Stimulated activated CD4-positive, alpha-beta T cell treated with anti-CD3 and anti-CD28 coated beads, Interleukin-4, amount 100 ng/mL, for 24 hours (primary cell): ENCODE measurements around the gene CYTH1.

ENCODE experiments used
- DNase-seq: peaks from one replicate; pipeline ENCODE4 v3.0.0-alpha.2; 2020

Gene CYTH1

GRCh38 chr17:78641666-78642065, 140.4 kb downstream of the CYTH1 start:
- no peak for DNase-seq

- no peak for DNase-seq
Observed at GRCh38 chr17:78641243-78641642, 140.8 kb downstream of the CYTH1 start.

- no peak for DNase-seq
Observed at GRCh38 chr17:78640700-78641099, 141.4 kb downstream of the CYTH1 start.

GRCh38 chr17:78637643-78638420, 144.2 kb downstream of the CYTH1 start:
- DNase-seq: no peak

- no peak for DNase-seq
Observed at GRCh38 chr17:78637146-78637545, 144.9 kb downstream of the CYTH1 start.

- no peak for DNase-seq
Observed at GRCh38 chr17:78634154-78634553, 147.9 kb downstream of the CYTH1 start.

- DNase-seq: no peak
Observed at GRCh38 chr17:78629436-78629995, 152.6 kb downstream of the CYTH1 start.

- no peak for DNase-seq
Observed at GRCh38 chr17:78628547-78629435, 153.3 kb downstream of the CYTH1 start.

GRCh38 chr17:78624324-78625151, 157.5 kb downstream of the CYTH1 start:
- no peak for DNase-seq
